ENCODE results near the gene ARSG. TPM values are rescaled to one million over a fixed set of nuclear protein-coding genes. Genes with fewer than 3 reads are reported as not detected.

ARSG gene
- polyA plus RNA-seq, 3 donors: 15.5 to 19.3 (median 19.2) TPM

GRCh38 chr17:68326681-68327080 lies 35.4 kb downstream of the ARSG start:
- no peaks in the 10 kb centered on the region for H3K79me2 ChIP-seq (ENCODE audit: insufficient read depth, low read length)
- peaks cover 17 to 24% of the 10 kb centered on the region in 2 donors for H3K36me3 Mint-ChIP-seq
- no peak overlapping the region for H3K4me3 Mint-ChIP-seq
- peak in 2 of 3 donors; percentile 18 to 29 for DNase-seq
- H2AFZ ChIP-seq (ENCODE audit: insufficient read depth, low read depth, low read length, poor library complexity, severe bottlenecking): no peak overlapping the region
- H4K20me1 ChIP-seq (ENCODE audit: insufficient read depth, low read length): no peaks in the 10 kb centered on the region
- peak overlapping the region in 1 of 7 donors; percentile 67 for H3K27ac Mint-ChIP-seq
- H3K4me1 ChIP-seq (ENCODE audit: control insufficient read depth in 1 of 2, insufficient read depth in 2 of 2, low read length in 2 of 2): no peaks in the 10 kb centered on the region
- intact Hi-C loops (cut with micrococcal nuclease): no loop called here
- H3K4me3 ChIP-seq (replicated peaks in 1 of 3; ENCODE audit: low read depth in 2 of 3, low read length in 3 of 3): no peak overlapping the region
- H3K27ac ChIP-seq (ENCODE audit: low read depth in 1 of 2, low read length in 2 of 2): no peak overlapping the region
- no peaks in the 10 kb centered on the region for H3K27me3 ChIP-seq (ENCODE audit: control insufficient read depth in 2 of 2, insufficient read depth in 2 of 2, low read length in 2 of 2)
- WGBS (ENCODE audit: insufficient coverage): 69% methylated on average over 4 of the region's 5 CpGs
- TF ChIP-seq, protein P1, sequence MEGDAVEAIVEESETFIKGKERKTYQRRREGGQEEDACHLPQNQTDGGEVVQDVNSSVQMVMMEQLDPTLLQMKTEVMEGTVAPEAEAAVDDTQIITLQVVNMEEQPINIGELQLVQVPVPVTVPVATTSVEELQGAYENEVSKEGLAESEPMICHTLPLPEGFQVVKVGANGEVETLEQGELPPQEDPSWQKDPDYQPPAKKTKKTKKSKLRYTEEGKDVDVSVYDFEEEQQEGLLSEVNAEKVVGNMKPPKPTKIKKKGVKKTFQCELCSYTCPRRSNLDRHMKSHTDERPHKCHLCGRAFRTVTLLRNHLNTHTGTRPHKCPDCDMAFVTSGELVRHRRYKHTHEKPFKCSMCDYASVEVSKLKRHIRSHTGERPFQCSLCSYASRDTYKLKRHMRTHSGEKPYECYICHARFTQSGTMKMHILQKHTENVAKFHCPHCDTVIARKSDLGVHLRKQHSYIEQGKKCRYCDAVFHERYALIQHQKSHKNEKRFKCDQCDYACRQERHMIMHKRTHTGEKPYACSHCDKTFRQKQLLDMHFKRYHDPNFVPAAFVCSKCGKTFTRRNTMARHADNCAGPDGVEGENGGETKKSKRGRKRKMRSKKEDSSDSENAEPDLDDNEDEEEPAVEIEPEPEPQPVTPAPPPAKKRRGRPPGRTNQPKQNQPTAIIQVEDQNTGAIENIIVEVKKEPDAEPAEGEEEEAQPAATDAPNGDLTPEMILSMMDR (IDR thresholded peaks at IDR 0.05): no peak
- H3K9me3 ChIP-seq (replicated peaks in 1 of 2; ENCODE audit: control insufficient read depth in 1 of 2, insufficient read depth in 1 of 2, low read length in 2 of 2): peaks cover 6 to 19% of the 10 kb centered on the region in 2 donors
- no peaks in the 10 kb centered on the region for H3K36me3 ChIP-seq (replicated peaks in 1 of 2; ENCODE audit: control insufficient read depth in 1 of 2, insufficient read depth in 2 of 2, low read length in 2 of 2)
- peaks cover 15 to 19% (median 17%) of the 10 kb centered on the region in 7 donors for H3K9me3 Mint-ChIP-seq
- H3K9ac ChIP-seq (ENCODE audit: insufficient read depth, low read length, poor library complexity, severe bottlenecking): no peak overlapping the region
- peaks cover 15% of the 10 kb centered on the region for H3K4me1 Mint-ChIP-seq
- no peak overlapping the region for H3K4me2 ChIP-seq (replicated peaks; ENCODE audit: extremely low read depth, low read length, poor library complexity, severe bottlenecking)
- H3K27me3 Mint-ChIP-seq (ENCODE audit: low read depth in 3 of 3): peaks cover 0 to 3% (median 1%) of the 10 kb centered on the region in 3 donors

GRCh38 chr17:68327823-68328557 lies 36.7 kb downstream of the ARSG start:
- Histone ChIP-seq H3K36me3 (replicated peaks in 1 of 2; ENCODE audit: control insufficient read depth in 1 of 2, insufficient read depth in 2 of 2, low read length in 2 of 2) (no peaks in the 10 kb centered on the region), H3K9ac (ENCODE audit: insufficient read depth, low read length, poor library complexity, severe bottlenecking) (no peak overlapping the region), H2AFZ (ENCODE audit: insufficient read depth, low read depth, low read length, poor library complexity, severe bottlenecking) (no peak overlapping the region), H3K4me1 (ENCODE audit: control insufficient read depth in 1 of 2, insufficient read depth in 2 of 2, low read length in 2 of 2) (no peaks in the 10 kb centered on the region), H3K27me3 (ENCODE audit: control insufficient read depth in 2 of 2, insufficient read depth in 2 of 2, low read length in 2 of 2) (no peaks in the 10 kb centered on the region), H3K27ac (ENCODE audit: low read depth in 1 of 2, low read length in 2 of 2) (no peak overlapping the region), H3K79me2 (ENCODE audit: insufficient read depth, low read length) (no peaks in the 10 kb centered on the region), H3K9me3 (replicated peaks in 1 of 2; ENCODE audit: control insufficient read depth in 1 of 2, insufficient read depth in 1 of 2, low read length in 2 of 2) (peaks cover 18 to 30% of the 10 kb centered on the region in 2 donors), H3K4me2 (replicated peaks; ENCODE audit: extremely low read depth, low read length, poor library complexity, severe bottlenecking) (no peak overlapping the region), H3K4me3 (replicated peaks in 1 of 3; ENCODE audit: low read depth in 2 of 3, low read length in 3 of 3) (no peak overlapping the region), H4K20me1 (ENCODE audit: insufficient read depth, low read length) (no peaks in the 10 kb centered on the region)
- Mint-ChIP-seq H3K4me1 (peaks cover 15% of the 10 kb centered on the region), H3K9me3 (peaks cover 25 to 30% (median 28%) of the 10 kb centered on the region in 7 donors), H3K27ac (no peak overlapping the region), H3K4me3 (no peak overlapping the region), H3K36me3 (peaks cover 23% of the 10 kb centered on the region in 2 donors), H3K27me3 (ENCODE audit: low read depth in 3 of 3) (peaks cover 0 to 3% (median 2%) of the 10 kb centered on the region in 3 donors)
- intact Hi-C loops (cut with micrococcal nuclease): no loop called here
- no peak for DNase-seq
- TF ChIP-seq, protein P1 (IDR thresholded peaks at IDR 0.05): no peak
- 94% methylated on average over 7 of the region's 8 CpGs for WGBS (ENCODE audit: insufficient coverage)
